Neural cell (in vitro differentiated cells): Measurements from ENCODE around the gene INSM1. TPM values are rescaled to one million over a fixed set of nuclear protein-coding genes. Genes with fewer than 3 reads are reported as not detected.

Source experiments
- H2AFZ ChIP-seq: fragments of 200-600, 300-800 bp; sonication (generic), shearing (Covaris generic); 2 replicates; pipeline ENCODE4 v1.6.0; 2014; ENCODE audit warnings: low read depth, mild to moderate bottlenecking, antibody characterized with exemption, low read length, moderate library complexity
- H3F3A ChIP-seq: fragments of 200-600 bp; shearing (Covaris generic); 2 replicates; pipeline ENCODE4 v1.6.1; 2016; ENCODE audit warnings: mild to moderate bottlenecking, moderate library complexity, mixed read lengths, antibody characterized with exemption, low read length; ENCODE audit not compliant: insufficient read depth, poor library complexity, severe bottlenecking
- H3K27ac ChIP-seq: fragments of 200-600, 300-800 bp; sonication (generic), shearing (Covaris generic); 2 replicates; pipeline ENCODE4 v1.5.1; 2014; ENCODE audit warnings: mild to moderate bottlenecking, low read length, moderate library complexity
- H3K27me3 ChIP-seq: fragments of 300-800, 200-600 bp; sonication (generic), shearing (Covaris generic); 2 replicates; pipeline ENCODE4 v1.6.0; 2014; ENCODE audit warnings: mild to moderate bottlenecking, low read depth, low read length, moderate library complexity; ENCODE audit not compliant: insufficient read depth
- H3K36me3 ChIP-seq: fragments of 300-800, 200-600 bp; sonication (generic), shearing (Covaris generic); 2 replicates; pipeline ENCODE4 v1.5.1; 2014; ENCODE audit warnings: mild to moderate bottlenecking, antibody characterized with exemption, low read length, moderate library complexity; ENCODE audit not compliant: insufficient read depth
- H3K4me2 ChIP-seq: fragments of 300-800, 200-600 bp; sonication (generic), shearing (Covaris generic); 2 replicates; pipeline ENCODE4 v1.6.0; 2014; ENCODE audit warnings: mild to moderate bottlenecking, low read length
- H3K4me3 ChIP-seq: fragments of 300-800, 200-600 bp; sonication (generic), shearing (Covaris generic); 2 replicates; pipeline ENCODE4 v1.5.1; 2014; ENCODE audit warnings: mild to moderate bottlenecking, low read length, moderate library complexity
- H3K79me2 ChIP-seq: fragments of 200-600 bp; shearing (Covaris generic); replicated peaks from 2 replicates; pipeline ENCODE4 v1.6.0; 2014; ENCODE audit warnings: mild to moderate bottlenecking, low read length, moderate library complexity; ENCODE audit not compliant: insufficient read depth
- H3K9ac ChIP-seq: fragments of 300-800, 200-600 bp; sonication (generic), shearing (Covaris generic); 2 replicates; pipeline ENCODE4 v1.6.1; 2016; ENCODE audit warnings: mild to moderate bottlenecking, low read length, mixed read lengths
- H3K9me2 ChIP-seq: fragments of 200-600 bp; shearing (Covaris generic); 2 replicates; pipeline ENCODE4 v1.6.1; 2016; ENCODE audit warnings: mild to moderate bottlenecking, low read length, mixed read lengths; ENCODE audit not compliant: insufficient read depth
- H3K9me3 ChIP-seq: fragments of 200-600, 300-800 bp; sonication (generic), shearing (Covaris generic); 2 replicates; pipeline ENCODE4 v1.6.1; 2016; ENCODE audit warnings: mild to moderate bottlenecking, mixed run types, low read length, moderate library complexity, mixed read lengths
- H4K20me1 ChIP-seq: fragments of 200-600 bp; shearing (Covaris generic); 2 replicates; pipeline ENCODE4 v1.6.1; 2016; ENCODE audit warnings: mild to moderate bottlenecking, mixed run types; ENCODE audit not compliant: insufficient read depth
- CTCF ChIP-seq: fragments of 450-650 bp; IDR thresholded peaks from 2 replicates; pipeline ENCODE4 v1.5.1; 2014; ENCODE audit warnings: antibody characterized with exemption, mild to moderate bottlenecking, moderate library complexity; ENCODE audit not compliant: poor library complexity, severe bottlenecking
- EP300 ChIP-seq: fragments of 450-650 bp; conservative IDR thresholded peaks from 2 replicates; pipeline ENCODE4 v1.6.1; 2014; ENCODE audit warnings: antibody characterized with exemption, mild to moderate bottlenecking, moderate library complexity; ENCODE audit not compliant: poor library complexity, severe bottlenecking
- EZH2 ChIP-seq: fragments of 200-600, 300-800 bp; shearing (Covaris generic), sonication (generic); IDR thresholded peaks from 2 replicates; pipeline ENCODE4 v1.6.1; 2014; ENCODE audit warnings: antibody characterized with exemption, low read length, borderline replicate concordance, mild to moderate bottlenecking; ENCODE audit not compliant: insufficient read depth, poor library complexity, severe bottlenecking
- MXI1 ChIP-seq: fragments of 450-650 bp; conservative IDR thresholded peaks from 2 replicates; pipeline ENCODE4 v1.6.1; 2014; ENCODE audit warnings: antibody characterized with exemption, mild to moderate bottlenecking; ENCODE audit not compliant: poor library complexity, severe bottlenecking
- POLR2AphosphoS5 ChIP-seq: IDR thresholded peaks from 2 replicates; pipeline ENCODE4 v1.6.1; 2012
- RAD21 ChIP-seq: fragments of 450-650 bp; conservative IDR thresholded peaks from 2 replicates; pipeline ENCODE4 v1.6.1; 2014; ENCODE audit warnings: antibody characterized with exemption, mild to moderate bottlenecking, moderate library complexity
- REST ChIP-seq: IDR thresholded peaks from 2 replicates; pipeline ENCODE4 v1.6.1; 2012; ENCODE audit warnings: borderline replicate concordance
- SMC3 ChIP-seq: fragments of 450-650 bp; conservative IDR thresholded peaks from 2 replicates; pipeline ENCODE4 v1.6.1; 2014; ENCODE audit warnings: antibody characterized with exemption, mild to moderate bottlenecking, moderate library complexity; ENCODE audit not compliant: poor library complexity
- TAF1 ChIP-seq: IDR thresholded peaks from 2 replicates; pipeline ENCODE4 v1.6.1; 2012; ENCODE audit warnings: low read depth
- polyA plus RNA-seq: library from polyadenylated mRNA; depleted of rRNA; stranded (reverse); fragments of >200 nt; gene quantifications from 2 replicates; pipeline ENCODE4 v1.2.3, GENCODE V29; 2014

INSM1 gene
- polyA plus RNA-seq, 1 donor from 2014 or later = 8.6 TPM

- no peaks in the 10 kb centered on the region for H3K79me2 ChIP-seq
- H3K9me2 ChIP-seq = no peaks in the 10 kb centered on the region
- H3K9me3 ChIP-seq = no peaks in the 10 kb centered on the region
- H3K27me3 ChIP-seq = no peaks in the 10 kb centered on the region
- H3K4me2 ChIP-seq = no peak overlapping the region
- H2AFZ ChIP-seq = no peak overlapping the region
- H3K9ac ChIP-seq = no peak overlapping the region
- H4K20me1 ChIP-seq = no peaks in the 10 kb centered on the region
- H3K4me3 ChIP-seq = no peak overlapping the region
- no peak overlapping the region for H3K27ac ChIP-seq
- no peak for TF ChIP-seq EP300
- no peak for TF ChIP-seq TAF1
- TF ChIP-seq RAD21 = no peak
- no peak for TF ChIP-seq EZH2
- TF ChIP-seq SMC3 = no peak
- no peak for TF ChIP-seq POLR2AphosphoS5
- no peak for TF ChIP-seq MXI1
- no peak for TF ChIP-seq CTCF
- TF ChIP-seq REST = no peak
- no peaks in the 10 kb centered on the region for H3K36me3 ChIP-seq
- no peaks in the 10 kb centered on the region for H3F3A ChIP-seq
These were observed 38.4 kb downstream of the INSM1 start for GRCh38 chr20:20406306-20406705.

GRCh38 chr20:20407891-20408805 is 40.2 kb downstream of the INSM1 start:
- Histone ChIP-seq H3K27ac (no peak overlapping the region), H3K4me2 (no peak overlapping the region), H2AFZ (no peak overlapping the region), H3K4me3 (no peak overlapping the region), H3F3A (peaks cover 3% of the 10 kb centered on the region), H3K79me2 (no peaks in the 10 kb centered on the region), H3K9me2 (no peaks in the 10 kb centered on the region), H4K20me1 (no peaks in the 10 kb centered on the region), H3K9ac (no peak overlapping the region), H3K27me3 (no peaks in the 10 kb centered on the region), H3K9me3 (no peaks in the 10 kb centered on the region), H3K36me3 (no peaks in the 10 kb centered on the region)
- TF ChIP-seq RAD21 (peak; percentile 66), EZH2 (no peak), EP300 (no peak), SMC3 (peak; percentile 70), REST (no peak), TAF1 (no peak), CTCF (peak; percentile 69)
